GM12878 (cell line): ENCODE results near the gene TH. TPM values are rescaled to one million over a fixed set of nuclear protein-coding genes. Genes with fewer than 3 reads are reported as not detected.

ENCODE experiments used
- ATAC-seq: fragments of 200-7000 bp; cut with Tn5 transposase; 3 replicates; pipeline ENCODE4 v1.9.1; 2020; ENCODE audit warnings: mild to moderate bottlenecking, moderate library complexity
- BruUV-seq: library from RNA; stranded (reverse); fragments of 400-500 nt; replicated peaks from 2 replicates; lab custom pipeline; 2021; lab: Mats Ljungman, UMichigan
- CTCF ChIA-PET: fragments of 300-600 bp; sonication (Branson Sonifier 250); formaldehyde crosslinking; extraction: SDS; loops from one replicate; lab custom pipeline; 2021; ENCODE audit warnings: inconsistent platforms; lab: Yijun Ruan, JAX
- POLR2A ChIA-PET: fragments of 350-600 bp; formaldehyde crosslinking; extraction: SDS; loops from one replicate; lab custom pipeline; 2021; ENCODE audit warnings: inconsistent platforms; lab: Charles Lee
- RAD21 ChIA-PET: fragments of 300-600 bp; sonication (Branson Sonifier 250); formaldehyde crosslinking; loops from one replicate; lab custom pipeline; 2023; ENCODE audit warnings: antibody characterized with exemption; ENCODE audit not compliant: unreplicated experiment; lab: Charles Lee
- SMC1A ChIA-PET: fragments of 300-600 bp; sonication (Branson Sonifier 250); formaldehyde crosslinking; loops from one replicate; lab custom pipeline; 2023; ENCODE audit not compliant: unreplicated experiment, uncharacterized antibody; lab: Charles Lee
- DNase-seq: peaks from one replicate; pipeline ENCODE4 v3.0.0-alpha.2; 2011; ENCODE audit warnings: low read depth, low spot score
- FAIRE-seq: peaks from 3 replicates; lab custom pipeline; 2011; peaks lifted over from hg19 to GRCh38; lab: Jason Lieb, UNC
- H2AFZ ChIP-seq: 2 replicates; pipeline ENCODE4 v1.6.0; 2011; ENCODE audit warnings: low read depth, low read length, control low read depth; ENCODE audit not compliant: control insufficient read depth
- H3K27ac ChIP-seq: 2 replicates; pipeline ENCODE4 v1.5.1; 2011; ENCODE audit warnings: control low read depth; ENCODE audit not compliant: control insufficient read depth, insufficient read depth
- H3K27me3 ChIP-seq, 2 experiments: replicated peaks in 1 of 2; 2 replicates each; pipeline versions ENCODE4 v1.6.0 to v1.6.1; 2011; ENCODE audit warnings: low read length in 1 of 2; ENCODE audit not compliant: control insufficient read depth in 2 of 2, insufficient read depth in 2 of 2
- H3K36me3 ChIP-seq, 2 experiments: 2 replicates each; pipeline ENCODE4 v1.5.1; 2011; ENCODE audit warnings: low read length in 1 of 2; ENCODE audit not compliant: control insufficient read depth in 2 of 2, insufficient read depth in 2 of 2
- H3K4me1 ChIP-seq: 2 replicates; pipeline ENCODE4 v1.6.1; 2011; ENCODE audit warnings: mild to moderate bottlenecking, low read length, moderate library complexity, mixed read lengths; ENCODE audit not compliant: control insufficient read depth, insufficient read depth
- H3K4me2 ChIP-seq: 2 replicates; pipeline ENCODE4 v1.6.0; 2011; ENCODE audit warnings: control low read depth; ENCODE audit not compliant: control insufficient read depth, insufficient read depth
- H3K4me3 ChIP-seq: fragments of 200-600 bp; sonication (generic); 2 replicates; pipeline ENCODE4 v1.5.1; 2016
- H3K79me2 ChIP-seq: 2 replicates; pipeline ENCODE4 v1.6.0; 2011; ENCODE audit warnings: low read length; ENCODE audit not compliant: control insufficient read depth, insufficient read depth
- H3K9ac ChIP-seq: 2 replicates; pipeline ENCODE4 v1.8.0; 2011; ENCODE audit warnings: low read length, control low read depth, mixed read lengths; ENCODE audit not compliant: control insufficient read depth, insufficient read depth
- H3K9me3 ChIP-seq: replicated peaks from 3 replicates; pipeline ENCODE4 v1.5.1; 2011; ENCODE audit warnings: mild to moderate bottlenecking, low read length; ENCODE audit not compliant: control insufficient read depth, insufficient read depth
- H4K20me1 ChIP-seq: 2 replicates; pipeline ENCODE4 v1.6.0; 2011; ENCODE audit not compliant: control insufficient read depth, insufficient read depth
- ATF7 ChIP-seq: fragments of 450-650 bp; IDR thresholded peaks from 2 replicates; pipeline ENCODE4 v1.6.1; 2016; ENCODE audit warnings: low read depth, mild to moderate bottlenecking
- BCL11A ChIP-seq: IDR thresholded peaks from 2 replicates; pipeline ENCODE4 v1.6.1; 2011; ENCODE audit warnings: low read depth, low read length
- CBX3 ChIP-seq: fragments of 200-600 bp; sonication (generic); IDR thresholded peaks from 2 replicates; pipeline ENCODE4 v1.6.1; 2016; ENCODE audit warnings: low read depth, borderline replicate concordance
- CBX5 ChIP-seq: sonication (generic); IDR thresholded peaks from 2 replicates; pipeline ENCODE4 v1.6.1; 2016; ENCODE audit warnings: low read depth, moderate library complexity, mild to moderate bottlenecking, inconsistent platforms
- JUNB ChIP-seq: IDR thresholded peaks from 2 replicates; pipeline ENCODE4 v1.6.1; 2016; ENCODE audit warnings: antibody characterized with exemption, mild to moderate bottlenecking
- MEF2B ChIP-seq: fragments of 450-650 bp; IDR thresholded peaks from 2 replicates; pipeline ENCODE4 v1.6.1; 2018; ENCODE audit warnings: mild to moderate bottlenecking, moderate library complexity; ENCODE audit not compliant: partially characterized antibody, poor library complexity, severe bottlenecking
- MTA2 ChIP-seq: fragments of 450-650 bp; IDR thresholded peaks from 2 replicates; pipeline ENCODE4 v1.6.1; 2016; ENCODE audit warnings: low read depth, mild to moderate bottlenecking, moderate library complexity
- NBN ChIP-seq: fragments of 450-650 bp; IDR thresholded peaks from 2 replicates; pipeline ENCODE4 v1.6.1; 2016
- RELA ChIP-seq: fragments of 450-650 bp; IDR thresholded peaks from 2 replicates; pipeline ENCODE4 v1.8.0; 2014; ENCODE audit warnings: borderline replicate concordance; ENCODE audit not compliant: partially characterized antibody
- RFX5 ChIP-seq: IDR thresholded peaks from 2 replicates; pipeline ENCODE4 v1.6.1; 2011; ENCODE audit warnings: low read depth, low read length, improper control_type of control experiment
- SUZ12 ChIP-seq: fragments of 200-600 bp; sonication (generic); IDR thresholded peaks from one replicate; pipeline ENCODE4 v1.6.1; 2018; ENCODE audit warnings: antibody characterized with exemption, mild to moderate bottlenecking; ENCODE audit not compliant: unreplicated experiment
- WRNIP1 ChIP-seq: IDR thresholded peaks from 2 replicates; pipeline ENCODE4 v1.6.1; 2011; ENCODE audit warnings: low read depth, low read length, improper control_type of control experiment, borderline replicate concordance
- YBX1 ChIP-seq: fragments of 450-650 bp; IDR thresholded peaks from 2 replicates; pipeline ENCODE4 v1.6.1; 2016; ENCODE audit warnings: antibody characterized with exemption
- YY1 ChIP-seq: IDR thresholded peaks from 2 replicates; pipeline ENCODE4 v1.6.1; 2011; ENCODE audit warnings: low read depth, mild to moderate bottlenecking, low read length
- ZNF217 ChIP-seq: fragments of 450-650 bp; IDR thresholded peaks from 2 replicates; pipeline ENCODE4 v1.6.1; 2017; ENCODE audit warnings: antibody characterized with exemption, mild to moderate bottlenecking
- ZNF274 ChIP-seq: IDR thresholded peaks from one replicate; pipeline ENCODE4 v1.8.0; 2011; ENCODE audit not compliant: insufficient read length, insufficient read depth
- WGBS: methylation state at CpG from one replicate; pipeline ENCODE4 v1.1.6; 2016; ENCODE audit warnings: low lambda C conversion rate; ENCODE audit not compliant: insufficient replicate concordance, insufficient coverage; ENCODE audit errors: missing lambda C conversion rate; 5-methylcytosine and 5-hydroxymethylcytosine counted together
- in situ Hi-C: fragments of 300-500 bp; cut with MboI; formaldehyde crosslinking; loops from 9 replicates; pipeline ENCODE4 v1.14.3; 2018; ENCODE audit warnings: mixed read lengths
- intact Hi-C: fragments of 100-400 bp; cut with micrococcal nuclease; formaldehyde crosslinking; loops from one replicate; pipeline ENCODE4 v1.14.2; 2022; ENCODE audit not compliant: unreplicated experiment
- polyA plus RNA-seq, 11 experiments: library from polyadenylated mRNA; depleted of rRNA in 4 of 11; unstranded in 6 of 11; stranded (reverse) in 5 of 11; fragments of >200 nt; fragmentation: Nextera tagmentation in 4 of 11; fragmentation: Illumina TruSeq in 1 of 11; extraction: Ambion mirVana in 4 of 11; extraction: Trizol in 1 of 11; gene quantifications; 1 replicate in 1 of 11; 2 replicates in 10 of 11; pipeline versions ENCODE4 v1.2.1 to v1.2.3, GENCODE V29; 2011 to 2016; ENCODE audit warnings: inconsistent platforms in 2 of 11, missing spikeins in 2 of 11, low read depth in 1 of 11
- total RNA-seq, 4 experiments: library from RNA; depleted of rRNA in 3 of 4; stranded (reverse); fragments of >200 nt in 3 of 4; fragmentation: Illumina TruSeq in 1 of 4; extraction: Trizol in 1 of 4; gene quantifications; 2 replicates each; pipeline versions ENCODE4 v1.2.1 to v1.2.3, GENCODE V29; 2013 to 2021
- TF ChIP-seq, protein P1 (sequence below): IDR thresholded peaks from 2 replicates; pipeline ENCODE4 v1.6.1; 2011; ENCODE audit warnings: mild to moderate bottlenecking, low read depth, low read length, moderate library complexity; ENCODE audit not compliant: insufficient replicate concordance
- TF ChIP-seq, protein P2 (sequence below): fragments of 150-350 bp; IDR thresholded peaks from 2 replicates; pipeline ENCODE4 v1.6.1; 2016; ENCODE audit warnings: low read depth, low read length
- TF ChIP-seq, protein P3 (sequence below): fragments of 450-650 bp; IDR thresholded peaks from 2 replicates; pipeline ENCODE4 v1.6.1; 2016; ENCODE audit warnings: mild to moderate bottlenecking

Gene TH
- total and polyA plus RNA-seq, 10 of the 15 experiments (the other 5 are each of a cell fraction or from before 2014, with no cell fraction given): not detected

DNA sequence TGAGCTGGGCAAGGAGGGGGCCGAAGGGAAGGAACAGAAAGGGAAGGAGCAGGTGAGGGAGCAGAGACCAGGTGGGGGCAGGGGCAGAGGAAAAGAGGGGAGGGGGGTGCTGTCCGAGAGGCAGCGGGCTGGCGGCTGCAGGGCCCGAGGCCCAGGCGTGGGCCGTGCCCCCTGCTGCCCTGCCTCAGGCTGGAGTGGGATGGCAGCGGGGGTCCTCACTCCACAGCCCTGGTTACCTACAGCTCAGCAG, 34.7 kb downstream of the TH start (continued):
- TF ChIP-seq MTA2 (no peak), MEF2B (no peak), BCL11A (no peak), RELA (no peak)
- TF ChIP-seq, all 136 proteins: peak for 0

DNA sequence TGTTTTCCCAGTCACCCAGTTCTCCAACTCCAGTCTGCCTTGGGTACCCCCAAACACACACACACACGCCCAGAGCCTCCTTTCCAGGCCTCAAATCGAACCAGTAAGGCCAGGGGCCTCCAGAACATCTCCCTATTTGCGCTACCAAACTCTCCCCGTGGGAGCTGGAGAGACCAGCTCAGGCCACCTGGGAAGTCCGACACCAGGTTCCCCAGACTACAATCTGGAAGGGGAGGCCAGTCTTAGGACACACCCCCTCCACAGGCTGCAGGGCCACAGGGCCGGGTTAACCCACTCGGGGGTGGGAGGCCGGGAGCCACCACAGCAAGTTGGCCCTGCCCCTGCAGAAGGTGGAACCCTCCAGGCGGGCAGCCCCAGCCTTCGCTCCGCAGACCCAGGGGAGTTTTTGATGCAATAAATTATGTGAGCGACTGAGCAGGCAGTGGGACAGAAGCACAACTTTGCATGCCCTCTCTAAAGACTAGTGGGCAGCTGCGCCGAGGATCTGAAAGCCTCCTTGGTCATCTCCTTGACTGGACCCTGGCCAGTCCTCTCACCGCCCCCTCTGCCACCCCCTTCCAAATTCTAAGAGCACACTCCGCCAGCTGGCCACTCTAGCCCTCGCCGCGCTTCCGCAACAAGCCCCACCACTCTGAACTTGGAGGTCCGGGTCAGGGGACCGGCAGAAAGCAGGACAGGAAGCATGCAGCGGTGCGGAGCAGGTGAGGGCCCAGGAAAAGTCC, 35.2 kb downstream of the TH start:
- no peak overlapping the region for H3K4me3 ChIP-seq
- intact Hi-C loops (no loop called here), in situ Hi-C loops (no loop called here)
- WGBS: 43% methylated on average over 24 of the region's 24 CpGs
- POLR2A ChIA-PET: no interaction called here
- H3K9me3 ChIP-seq: no peaks in the 10 kb centered on the region
- H3K4me1 ChIP-seq: no peaks in the 10 kb centered on the region
- no peak overlapping the region for H2AFZ ChIP-seq
- no peak for DNase-seq
- no peaks in the 10 kb centered on the region for H4K20me1 ChIP-seq
- RAD21 ChIA-PET: no interaction called here
- no TSS peak for BruUV-seq
- H3K79me2 ChIP-seq: no peaks in the 10 kb centered on the region
- no peak for FAIRE-seq
- no peak overlapping the region for H3K9ac ChIP-seq
- no peak overlapping the region for H3K4me2 ChIP-seq
- no peak for ATAC-seq
- H3K27ac ChIP-seq: no peak overlapping the region
- H3K27me3 ChIP-seq: peaks cover 3 to 5% of the 10 kb centered on the region in 2 experiments; a peak in 3 of 4 replicates
- H3K36me3 ChIP-seq: no peaks in the 10 kb centered on the region
- CTCF ChIA-PET: no interaction called here
- SMC1A ChIA-PET: interaction anchor here (1.0 kb wide), 1 partner anchor 15 kb away, joined by 3 read pairs; no protein-coding TSS in a partner anchor
- TF ChIP-seq WRNIP1: no peak
- no peak for TF ChIP-seq JUNB
- TF ChIP-seq YY1: no peak
- no peak for TF ChIP-seq RFX5
- TF ChIP-seq, protein P1, sequence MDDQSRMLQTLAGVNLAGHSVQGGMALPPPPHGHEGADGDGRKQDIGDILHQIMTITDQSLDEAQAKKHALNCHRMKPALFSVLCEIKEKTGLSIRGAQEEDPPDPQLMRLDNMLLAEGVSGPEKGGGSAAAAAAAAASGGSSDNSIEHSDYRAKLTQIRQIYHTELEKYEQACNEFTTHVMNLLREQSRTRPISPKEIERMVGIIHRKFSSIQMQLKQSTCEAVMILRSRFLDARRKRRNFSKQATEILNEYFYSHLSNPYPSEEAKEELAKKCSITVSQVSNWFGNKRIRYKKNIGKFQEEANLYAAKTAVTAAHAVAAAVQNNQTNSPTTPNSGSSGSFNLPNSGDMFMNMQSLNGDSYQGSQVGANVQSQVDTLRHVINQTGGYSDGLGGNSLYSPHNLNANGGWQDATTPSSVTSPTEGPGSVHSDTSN: no peak
- TF ChIP-seq ZNF217: no peak
- TF ChIP-seq, protein P2, sequence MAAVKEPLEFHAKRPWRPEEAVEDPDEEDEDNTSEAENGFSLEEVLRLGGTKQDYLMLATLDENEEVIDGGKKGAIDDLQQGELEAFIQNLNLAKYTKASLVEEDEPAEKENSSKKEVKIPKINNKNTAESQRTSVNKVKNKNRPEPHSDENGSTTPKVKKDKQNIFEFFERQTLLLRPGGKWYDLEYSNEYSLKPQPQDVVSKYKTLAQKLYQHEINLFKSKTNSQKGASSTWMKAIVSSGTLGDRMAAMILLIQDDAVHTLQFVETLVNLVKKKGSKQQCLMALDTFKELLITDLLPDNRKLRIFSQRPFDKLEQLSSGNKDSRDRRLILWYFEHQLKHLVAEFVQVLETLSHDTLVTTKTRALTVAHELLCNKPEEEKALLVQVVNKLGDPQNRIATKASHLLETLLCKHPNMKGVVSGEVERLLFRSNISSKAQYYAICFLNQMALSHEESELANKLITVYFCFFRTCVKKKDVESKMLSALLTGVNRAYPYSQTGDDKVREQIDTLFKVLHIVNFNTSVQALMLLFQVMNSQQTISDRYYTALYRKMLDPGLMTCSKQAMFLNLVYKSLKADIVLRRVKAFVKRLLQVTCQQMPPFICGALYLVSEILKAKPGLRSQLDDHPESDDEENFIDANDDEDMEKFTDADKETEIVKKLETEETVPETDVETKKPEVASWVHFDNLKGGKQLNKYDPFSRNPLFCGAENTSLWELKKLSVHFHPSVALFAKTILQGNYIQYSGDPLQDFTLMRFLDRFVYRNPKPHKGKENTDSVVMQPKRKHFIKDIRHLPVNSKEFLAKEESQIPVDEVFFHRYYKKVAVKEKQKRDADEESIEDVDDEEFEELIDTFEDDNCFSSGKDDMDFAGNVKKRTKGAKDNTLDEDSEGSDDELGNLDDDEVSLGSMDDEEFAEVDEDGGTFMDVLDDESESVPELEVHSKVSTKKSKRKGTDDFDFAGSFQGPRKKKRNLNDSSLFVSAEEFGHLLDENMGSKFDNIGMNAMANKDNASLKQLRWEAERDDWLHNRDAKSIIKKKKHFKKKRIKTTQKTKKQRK: no peak
- TF ChIP-seq ZNF274: no peak
- TF ChIP-seq NBN: no peak
- TF ChIP-seq SUZ12: no peak
- TF ChIP-seq, protein P3, sequence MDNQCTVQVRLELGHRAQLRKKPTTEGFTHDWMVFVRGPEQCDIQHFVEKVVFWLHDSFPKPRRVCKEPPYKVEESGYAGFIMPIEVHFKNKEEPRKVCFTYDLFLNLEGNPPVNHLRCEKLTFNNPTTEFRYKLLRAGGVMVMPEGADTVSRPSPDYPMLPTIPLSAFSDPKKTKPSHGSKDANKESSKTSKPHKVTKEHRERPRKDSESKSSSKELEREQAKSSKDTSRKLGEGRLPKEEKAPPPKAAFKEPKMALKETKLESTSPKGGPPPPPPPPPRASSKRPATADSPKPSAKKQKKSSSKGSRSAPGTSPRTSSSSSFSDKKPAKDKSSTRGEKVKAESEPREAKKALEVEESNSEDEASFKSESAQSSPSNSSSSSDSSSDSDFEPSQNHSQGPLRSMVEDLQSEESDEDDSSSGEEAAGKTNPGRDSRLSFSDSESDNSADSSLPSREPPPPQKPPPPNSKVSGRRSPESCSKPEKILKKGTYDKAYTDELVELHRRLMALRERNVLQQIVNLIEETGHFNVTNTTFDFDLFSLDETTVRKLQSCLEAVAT: no peak
- no peak for TF ChIP-seq CBX5
- TF ChIP-seq CBX3: no peak
- no peak for TF ChIP-seq ATF7
- TF ChIP-seq YBX1: no peak
